NCI-H524 treated with DMSO at 0.1 percent for 48 hours (cell line): ENCODE data around the gene WBP2NL.
A peak's percentile ranks its signal among the peaks of the same experiment; 100 is the strongest.

Experiments
- DNase-seq: peaks from one replicate; lab custom pipeline; 2025; lab: John Stamatoyannopoulos, UW

Gene WBP2NL

DNA sequence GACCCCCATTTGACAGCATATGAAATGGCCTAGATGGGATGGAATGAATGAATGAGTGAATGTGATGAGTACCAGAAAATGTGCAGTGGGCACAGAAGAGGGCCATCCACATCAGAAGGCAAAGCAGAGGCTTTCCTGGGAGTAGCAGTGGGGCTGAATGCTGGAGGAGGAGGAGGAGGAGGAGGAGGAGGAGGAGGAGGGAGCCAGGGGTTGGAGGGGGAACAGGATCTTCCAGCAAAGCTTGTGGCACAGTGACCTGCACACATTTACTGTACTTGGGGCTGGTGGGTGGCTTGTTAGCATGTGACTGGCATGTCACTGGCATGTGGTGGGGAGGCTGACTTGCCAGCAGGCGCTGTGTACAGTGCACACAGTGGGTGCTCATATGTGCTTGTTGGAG, 19.9 kb upstream of the WBP2NL start:
- no peak for DNase-seq

- peak; percentile 9 for DNase-seq
Measured at GRCh38 chr22:41979423-41980250, 19.0 kb upstream of the WBP2NL start.

DNA sequence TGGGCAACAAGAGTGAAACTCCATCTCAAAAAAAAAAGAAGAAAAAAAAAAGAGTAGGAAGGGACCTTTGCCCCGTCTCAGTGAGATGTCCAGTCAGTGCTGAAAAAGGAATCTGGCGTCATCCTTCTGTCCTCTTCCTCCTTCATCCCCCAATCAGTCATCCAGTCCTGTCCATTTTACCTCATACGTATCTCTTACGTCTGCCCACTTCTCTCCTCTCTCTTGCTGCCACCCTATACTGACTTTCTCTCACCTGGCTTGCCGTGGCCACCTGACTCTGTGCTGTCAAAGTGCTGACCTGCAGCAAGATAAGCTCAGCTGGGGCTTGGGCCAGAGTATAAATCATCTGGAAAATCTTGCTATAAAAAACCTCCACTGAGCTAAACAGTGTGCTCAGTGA, 15.7 kb upstream of the WBP2NL start:
- no peak for DNase-seq

DNA sequence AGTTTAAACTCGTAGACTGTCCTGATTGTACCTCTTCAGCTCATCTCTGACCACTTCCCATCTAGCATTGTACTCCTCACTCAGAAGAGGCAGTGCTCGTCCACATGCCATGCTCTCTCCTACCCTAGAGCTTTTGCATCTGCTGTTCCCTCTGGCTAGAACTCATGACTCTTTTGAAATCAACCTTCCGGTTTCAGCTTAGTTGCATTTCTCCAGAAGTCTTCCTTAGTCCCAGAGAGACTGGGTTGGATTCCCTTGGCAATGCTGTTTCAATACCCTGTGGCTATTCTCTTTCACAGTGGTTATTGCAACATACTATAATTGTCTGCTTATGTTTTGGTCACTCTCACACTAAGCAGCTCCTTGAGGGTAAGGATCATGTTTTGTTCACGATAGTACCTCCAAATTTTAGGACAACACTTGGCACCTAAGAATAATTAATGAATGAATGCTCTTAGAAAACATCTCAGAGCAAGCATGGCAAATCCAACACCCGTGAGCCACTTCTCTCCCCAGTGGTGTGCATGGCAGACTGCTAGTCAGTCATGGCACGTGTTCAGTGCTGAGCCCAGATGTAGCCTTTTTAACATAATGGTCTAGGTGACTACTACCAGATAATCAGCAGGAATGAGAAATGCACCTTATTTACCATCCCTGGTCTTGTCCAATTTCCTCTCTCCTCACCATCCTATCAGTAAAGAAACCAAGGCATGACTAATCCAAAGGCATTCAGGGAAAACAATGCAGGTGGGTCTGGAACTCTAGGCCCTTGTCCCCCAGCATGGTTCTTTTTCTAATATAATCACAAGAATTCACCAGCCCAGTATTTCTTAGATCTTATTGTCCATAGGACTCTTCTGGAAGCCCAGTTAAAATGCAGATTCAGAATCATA, 14.8 kb upstream of the WBP2NL start:
- DNase-seq, result no peak

DNA sequence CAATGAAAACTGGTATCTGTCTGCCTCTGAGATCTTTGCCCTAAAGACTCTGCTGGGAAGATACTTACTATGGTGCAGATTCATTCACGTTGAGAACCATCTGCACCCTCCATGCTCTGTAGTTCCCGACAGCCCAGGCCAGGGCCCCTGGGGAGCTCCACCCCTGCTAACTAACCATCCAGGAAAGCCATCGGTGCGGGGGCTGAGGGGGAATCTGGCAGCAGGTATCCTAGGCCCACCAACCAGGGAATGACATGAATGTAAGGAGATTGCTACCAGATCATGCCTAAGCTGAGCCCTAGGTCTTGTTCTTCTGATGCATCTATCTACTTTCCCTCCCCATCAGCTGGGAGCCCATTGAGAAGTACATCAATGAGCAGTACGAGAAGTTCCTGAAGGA, 11.3 kb upstream of the WBP2NL start:
- no peak for DNase-seq

- no peak for DNase-seq
Measured at GRCh38 chr22:41989246-41989645, 9.3 kb upstream of the WBP2NL start.

DNA sequence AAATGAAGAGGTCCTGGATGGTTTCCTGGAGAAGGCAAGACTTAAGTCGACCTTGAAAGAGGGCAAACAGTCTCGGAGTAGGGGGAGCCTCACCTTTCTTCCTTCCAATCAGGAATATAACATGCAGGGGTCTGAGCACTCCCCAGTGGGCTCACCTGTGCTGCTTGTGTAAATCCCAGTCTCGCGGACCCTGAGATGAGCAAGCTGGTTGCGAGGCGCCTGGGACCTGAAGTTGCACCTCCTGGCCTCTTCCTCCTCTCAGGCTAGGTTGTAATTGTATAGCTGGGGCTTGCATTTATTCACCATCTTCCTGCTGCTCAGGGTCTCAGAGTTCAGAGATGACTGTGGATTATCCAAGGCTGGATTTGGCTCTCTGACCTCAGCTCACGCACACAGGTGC, 7.5 kb upstream of the WBP2NL start:
- no peak for DNase-seq

DNA sequence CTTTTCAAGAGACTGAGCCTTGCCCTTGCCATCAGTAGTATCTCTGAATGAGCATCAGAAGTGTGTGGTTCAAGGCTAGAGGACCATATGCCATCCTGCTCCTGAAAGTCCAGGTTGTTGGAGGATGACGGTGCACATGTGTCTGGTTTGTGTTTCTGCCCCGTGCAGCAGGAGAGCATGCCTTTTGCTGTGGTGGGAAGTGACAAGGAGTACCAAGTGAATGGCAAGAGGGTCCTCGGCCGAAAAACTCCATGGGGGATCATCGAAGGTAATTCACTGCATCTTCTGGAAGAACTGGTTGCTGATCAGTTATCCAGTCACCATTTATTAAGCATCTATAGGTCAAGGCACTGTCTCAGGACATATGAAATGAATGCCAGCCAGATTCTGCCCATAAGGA, 6.1 kb upstream of the WBP2NL start:
- DNase-seq, result no peak

DNA sequence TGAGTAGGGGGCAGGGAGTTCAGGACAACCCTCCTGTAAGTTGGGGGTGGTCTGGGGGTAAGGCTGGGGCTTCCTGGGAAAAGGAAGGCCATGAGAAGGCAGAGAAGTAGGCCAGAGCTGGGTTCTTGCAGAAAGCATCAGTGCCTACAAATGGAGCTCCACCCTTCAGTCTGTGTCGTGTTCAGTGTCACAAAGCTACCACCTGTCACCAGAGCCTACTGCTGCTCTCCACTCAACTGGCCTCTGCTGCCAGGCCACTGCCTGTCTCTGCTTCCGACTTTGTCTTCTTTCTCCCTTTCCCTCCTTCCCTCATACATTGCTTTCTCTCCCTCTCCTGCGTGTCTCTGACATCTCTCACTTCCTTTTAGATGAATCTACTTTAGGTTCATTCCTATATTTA, 3.4 kb upstream of the WBP2NL start:
- no peak for DNase-seq

DNA sequence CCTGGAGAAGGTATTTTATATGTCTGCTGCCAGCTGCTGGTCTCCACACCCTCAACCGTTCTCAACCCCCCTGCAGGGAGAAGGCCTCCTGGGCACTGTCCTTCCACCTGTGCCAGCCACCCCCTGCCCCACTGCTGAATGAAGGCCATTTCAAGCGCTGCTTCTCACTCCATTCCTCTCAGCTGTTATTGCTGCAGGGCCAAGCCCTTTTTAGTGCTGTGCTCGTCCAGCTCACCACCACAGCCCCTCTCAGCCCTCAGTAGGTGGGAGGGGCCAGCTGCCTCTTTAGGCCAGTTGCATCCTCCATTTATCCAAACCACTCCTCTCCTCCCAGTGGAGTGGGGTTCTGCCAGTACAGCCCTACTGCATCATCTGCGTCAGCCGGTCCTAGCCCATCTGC, 1.8 kb upstream of the WBP2NL start:
- DNase-seq, result no peak

DNA sequence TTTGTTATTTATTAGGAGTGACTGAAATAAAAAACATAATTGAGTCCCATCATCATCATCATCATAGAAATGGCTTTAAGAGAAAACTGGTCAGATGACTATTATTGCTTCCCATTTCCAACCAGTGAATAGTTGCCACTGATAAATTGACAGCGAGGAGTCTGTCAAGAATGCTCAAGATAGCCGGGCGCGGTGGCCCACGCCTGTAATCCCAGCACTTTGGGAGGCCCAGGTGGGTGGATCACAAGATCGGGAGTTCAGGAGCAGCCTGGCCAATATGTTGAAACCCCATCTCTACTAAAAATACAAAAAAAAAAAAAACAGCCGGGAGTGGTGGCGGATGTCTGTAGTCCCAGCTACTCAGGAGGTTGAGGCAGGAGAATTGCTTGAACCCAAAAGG, 1.9 kb downstream of the WBP2NL start:
- no peak for DNase-seq

GRCh38 chr22:42001121-42001520, 2.5 kb downstream of the WBP2NL start:
- no peak for DNase-seq

DNA sequence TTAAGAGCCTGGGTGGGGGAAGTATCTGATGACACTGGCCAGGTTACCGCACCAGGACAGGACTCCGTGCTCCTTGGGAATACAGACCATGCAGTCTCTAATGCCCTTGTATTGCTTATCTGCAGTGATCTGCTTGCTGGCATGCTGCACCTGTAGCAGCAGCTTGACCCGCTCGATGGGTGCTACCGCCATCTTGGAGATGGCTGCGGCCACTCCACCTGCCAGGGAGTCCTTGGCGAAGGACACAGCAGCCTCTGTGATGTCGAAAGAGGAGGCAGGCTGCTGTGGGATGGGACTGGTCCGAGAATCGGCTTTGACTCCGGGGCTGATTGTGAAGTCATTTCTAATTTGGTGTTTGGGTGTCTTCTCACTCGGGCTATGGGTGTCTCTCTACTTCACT, 3.1 kb downstream of the WBP2NL start:
- no peak for DNase-seq

- no peak for DNase-seq
Measured at GRCh38 chr22:42007922-42008321, 9.3 kb downstream of the WBP2NL start.

DNA sequence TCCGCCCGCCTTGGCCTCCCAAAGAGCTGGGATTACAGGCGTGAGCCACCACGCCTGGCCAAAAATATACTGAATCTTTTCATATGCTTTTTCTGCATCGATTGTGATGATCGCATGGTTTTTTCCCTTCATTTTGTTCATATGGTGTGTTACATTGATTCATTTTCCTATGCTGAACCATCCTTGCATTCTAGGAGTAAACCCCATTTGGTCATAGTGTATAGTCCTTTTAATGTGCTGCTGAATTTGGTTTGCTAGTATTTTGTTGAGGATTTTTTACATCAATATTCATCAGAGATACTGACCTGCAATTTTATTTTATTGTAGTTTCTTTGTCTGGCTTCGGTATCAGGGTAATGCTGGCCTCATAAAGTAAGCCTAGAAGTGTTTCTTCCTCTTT, 12.2 kb downstream of the WBP2NL start:
- DNase-seq, result no peak

GRCh38 chr22:42013385-42013784, 14.8 kb downstream of the WBP2NL start:
- DNase-seq, result no peak

- DNase-seq, result no peak
Measured at GRCh38 chr22:42016111-42016510, 17.5 kb downstream of the WBP2NL start.

DNA sequence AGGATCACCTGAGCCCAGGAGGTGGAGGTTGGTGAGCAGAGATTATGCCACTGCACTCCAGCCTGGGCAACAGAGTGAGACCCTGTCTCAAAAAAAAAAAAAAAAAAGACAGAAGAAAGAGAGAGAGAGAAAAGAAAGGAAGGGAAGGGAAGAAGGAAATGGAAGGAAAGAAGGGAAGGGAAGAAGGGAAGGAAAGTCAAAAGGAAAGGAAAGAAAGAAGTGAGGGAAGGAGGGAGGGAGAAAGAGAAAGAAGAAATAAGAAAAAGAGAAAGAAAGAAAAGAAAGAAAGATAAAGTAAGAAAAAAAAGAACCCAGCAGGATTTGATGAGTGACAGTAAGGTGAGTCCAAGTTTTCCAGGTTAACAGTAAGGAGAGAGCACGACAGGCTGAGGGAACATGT, 19.6 kb downstream of the WBP2NL start:
- no peak for DNase-seq

GRCh38 chr22:42021571-42021970, 23.0 kb downstream of the WBP2NL start:
- no peak for DNase-seq

GRCh38 chr22:42022162-42022847, 23.7 kb downstream of the WBP2NL start:
- no peak for DNase-seq

DNA sequence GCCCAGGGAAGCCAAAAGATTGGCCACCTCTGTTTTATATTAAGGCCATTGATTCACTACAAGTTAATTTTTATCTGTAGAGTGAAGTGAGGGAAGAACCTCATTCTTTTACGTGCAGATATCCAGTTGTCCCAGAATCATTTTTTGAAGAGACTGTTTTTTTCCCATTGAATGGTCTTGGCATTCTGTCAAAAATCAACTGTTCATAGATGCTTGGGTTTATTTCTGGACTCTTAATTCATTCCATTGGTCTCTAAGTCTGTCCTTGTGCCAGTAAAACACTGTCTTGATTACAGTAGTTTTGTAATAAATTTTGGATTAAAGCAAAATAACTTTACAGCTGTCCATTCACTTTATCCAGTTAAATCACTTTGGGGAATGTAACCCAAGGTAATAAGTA, 26.8 kb downstream of the WBP2NL start:
- DNase-seq, result no peak

GRCh38 chr22:42026705-42027104, 28.1 kb downstream of the WBP2NL start:
- DNase-seq, result no peak
